ENCODE measurements around the gene C1orf116. TPM values are rescaled to one million over a fixed set of nuclear protein-coding genes. Genes with fewer than 3 reads are reported as not detected.
A peak's percentile ranks its signal among the peaks of the same experiment; 100 is the strongest.

C1orf116 gene
- 10 to 100 TPM in 3 of 4 donors, 1 to 10 TPM in 1; 9.8 to 32.1 (median 24.3) TPM for polyA plus RNA-seq
- long read RNA-seq, donor 1, result 0 reads
- long read RNA-seq, donor 2, full-length matches to known transcripts, result 7 of 7 reads
- long read RNA-seq, donor 2, partial matches to known transcripts, result 0 of 7 reads
- long read RNA-seq, donor 2, other reads (novel, unspliced or antisense), result 0 of 7 reads
- long read RNA-seq, donor 3, full-length matches to known transcripts, result 11 of 11 reads
- long read RNA-seq, donor 3, partial matches to known transcripts, result 0 of 11 reads
- long read RNA-seq, donor 3, other reads (novel, unspliced or antisense), result 0 of 11 reads
- long read RNA-seq, donor 4, result 0 reads
- long read RNA-seq, donor 5, full-length matches to known transcripts, result 1 of 1 reads
- long read RNA-seq, donor 5, partial matches to known transcripts, result 0 of 1 reads
- long read RNA-seq, donor 5, other reads (novel, unspliced or antisense), result 0 of 1 reads
- long read RNA-seq, donor 6, full-length matches to known transcripts, result 8 of 8 reads
- long read RNA-seq, donor 6, partial matches to known transcripts, result 0 of 8 reads
- long read RNA-seq, donor 6, other reads (novel, unspliced or antisense), result 0 of 8 reads
- long read RNA-seq, donor 7, result 0 reads
- long read RNA-seq, donor 8, result 0 reads
- long read RNA-seq, donor 9, full-length matches to known transcripts, result 2 of 2 reads
- long read RNA-seq, donor 9, partial matches to known transcripts, result 0 of 2 reads
- long read RNA-seq, donor 9, other reads (novel, unspliced or antisense), result 0 of 2 reads
- long read RNA-seq, donor 10, full-length matches to known transcripts, result 6 of 6 reads
- long read RNA-seq, donor 10, partial matches to known transcripts, result 0 of 6 reads
- long read RNA-seq, donor 10, other reads (novel, unspliced or antisense), result 0 of 6 reads

DNA sequence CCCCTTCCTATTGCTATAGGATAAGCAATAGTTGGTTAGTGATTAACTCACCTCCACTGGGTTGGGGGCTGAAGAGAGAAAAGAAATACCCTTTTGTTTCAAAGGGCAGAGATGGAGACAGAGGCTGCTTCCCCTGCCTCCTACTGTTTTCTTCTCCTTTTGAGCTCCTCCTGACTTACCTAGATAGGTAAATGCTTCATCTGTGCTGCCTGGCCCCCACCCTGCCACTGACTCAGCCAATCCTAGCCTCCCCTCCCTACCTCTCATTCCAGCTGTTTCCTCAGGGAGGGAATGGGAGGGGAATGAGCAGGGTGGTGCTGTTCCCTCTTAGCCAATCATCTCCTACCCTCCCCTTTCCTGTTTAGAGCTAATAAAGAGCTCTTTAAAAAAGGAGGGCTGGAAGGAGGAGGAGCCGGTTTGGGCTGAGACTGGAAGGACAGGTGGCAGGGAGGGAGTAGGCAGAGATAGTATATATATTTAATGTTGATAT lies at the start of gene C1orf116:
Gene C1orf116, minus strand, starts transcription at position 229 of the 490 bp plus-strand sequence. CDS start 5,158 bp downstream, outside the sequence.
- DNase-seq (peak; percentile 94 to 99), FAIRE-seq (no peak)
- peak within 1 kb of the TSS; percentile 94 to 98 (median 97) for H3K27ac ChIP-seq (ENCODE audit: low read depth in 1 of 3, low read length in 2 of 3)
- peaks cover 0 to 8% (median 0%) of the 10 kb centered on the region in 3 donors for H3K36me3 ChIP-seq (ENCODE audit: control insufficient read depth in 3 of 3, insufficient read depth in 2 of 3, low read depth in 1 of 3, low read length in 3 of 3)
- 4 to 6% (median 5%) methylated on average over 1 of the region's 1 CpG for WGBS, 3 donors
- no peaks in the 10 kb centered on the region for H3K9me3 ChIP-seq (ENCODE audit: control insufficient read depth in 2 of 2, insufficient read depth in 1 of 2, low read depth in 1 of 2, low read length in 1 of 2)
- no peaks in the 10 kb centered on the region for H3K27me3 ChIP-seq (ENCODE audit: control insufficient read depth in 3 of 3, insufficient read depth in 3 of 3, low read length in 3 of 3)
- peaks cover 0 to 29% (median 2%) of the 10 kb centered on the region in 3 donors for H3K4me1 ChIP-seq (ENCODE audit: control insufficient read depth in 3 of 3, insufficient read depth in 2 of 3, low read depth in 1 of 3, low read length in 2 of 3)
- peak within 1 kb of the TSS; percentile 20 to 81 (median 58) for H3K4me3 ChIP-seq (ENCODE audit: low read depth in 1 of 3, low read length in 3 of 3)

DNA sequence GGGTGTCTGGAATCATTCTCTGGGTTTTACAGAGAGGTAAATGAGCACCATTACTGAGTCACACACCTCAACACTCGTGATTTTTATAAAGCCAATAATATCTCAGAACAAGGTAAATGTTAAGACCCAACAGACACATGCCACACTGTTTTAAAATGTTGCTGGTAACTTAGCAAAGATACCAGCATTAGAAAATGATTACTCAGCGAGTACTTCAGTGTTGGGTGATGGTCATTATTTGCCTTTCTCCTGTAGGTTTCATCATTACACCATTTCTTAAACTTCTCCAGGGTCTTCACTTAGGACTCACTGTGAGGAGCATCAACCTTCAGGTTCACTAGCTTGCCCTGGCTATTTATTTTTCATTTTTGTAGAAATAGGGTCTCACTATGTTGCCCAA lies 49.2 kb upstream of the C1orf116 start:
- no peak for DNase-seq
- peaks cover 0 to 5% (median 2%) of the 10 kb centered on the region in 3 donors for H3K4me1 ChIP-seq (ENCODE audit: control insufficient read depth in 3 of 3, insufficient read depth in 2 of 3, low read depth in 1 of 3, low read length in 2 of 3)
- H3K27me3 ChIP-seq (ENCODE audit: control insufficient read depth in 3 of 3, insufficient read depth in 3 of 3, low read length in 3 of 3), result no peaks in the 10 kb centered on the region
- no peaks in the 10 kb centered on the region for H3K9me3 ChIP-seq (ENCODE audit: control insufficient read depth in 2 of 2, insufficient read depth in 1 of 2, low read depth in 1 of 2, low read length in 1 of 2)
- no peak for FAIRE-seq
- no peak overlapping the region for H3K27ac ChIP-seq (ENCODE audit: low read depth in 1 of 3, low read length in 2 of 3)
- no peak overlapping the region for H3K4me3 ChIP-seq (ENCODE audit: low read depth in 1 of 3, low read length in 3 of 3)
- WGBS, 3 donors, result 76 to 91% (median 79%) methylated on average over 2 of the region's 2 CpGs
- peaks cover 0 to 14% (median 10%) of the 10 kb centered on the region in 3 donors for H3K36me3 ChIP-seq (ENCODE audit: control insufficient read depth in 3 of 3, insufficient read depth in 2 of 3, low read depth in 1 of 3, low read length in 3 of 3)

- Histone ChIP-seq H3K4me3 (ENCODE audit: low read depth in 1 of 3, low read length in 3 of 3) (no peak overlapping the region), H3K4me1 (ENCODE audit: control insufficient read depth in 3 of 3, insufficient read depth in 2 of 3, low read depth in 1 of 3, low read length in 2 of 3) (peaks cover 0 to 5% (median 2%) of the 10 kb centered on the region in 3 donors), H3K27ac (ENCODE audit: low read depth in 1 of 3, low read length in 2 of 3) (no peak overlapping the region), H3K27me3 (ENCODE audit: control insufficient read depth in 3 of 3, insufficient read depth in 3 of 3, low read length in 3 of 3) (no peaks in the 10 kb centered on the region), H3K36me3 (ENCODE audit: control insufficient read depth in 3 of 3, insufficient read depth in 2 of 3, low read depth in 1 of 3, low read length in 3 of 3) (peaks cover 3 to 14% (median 10%) of the 10 kb centered on the region in 3 donors), H3K9me3 (ENCODE audit: control insufficient read depth in 2 of 2, insufficient read depth in 1 of 2, low read depth in 1 of 2, low read length in 1 of 2) (no peaks in the 10 kb centered on the region)
- FAIRE-seq (no peak), DNase-seq (peak in 1 of 2 donors; percentile 43)
- 22 to 47% (median 27%) methylated on average over 2 of the region's 2 CpGs for WGBS, 3 donors
Observed at GRCh38 chr1:207081088-207081487, 48.5 kb upstream of the C1orf116 start.

DNA sequence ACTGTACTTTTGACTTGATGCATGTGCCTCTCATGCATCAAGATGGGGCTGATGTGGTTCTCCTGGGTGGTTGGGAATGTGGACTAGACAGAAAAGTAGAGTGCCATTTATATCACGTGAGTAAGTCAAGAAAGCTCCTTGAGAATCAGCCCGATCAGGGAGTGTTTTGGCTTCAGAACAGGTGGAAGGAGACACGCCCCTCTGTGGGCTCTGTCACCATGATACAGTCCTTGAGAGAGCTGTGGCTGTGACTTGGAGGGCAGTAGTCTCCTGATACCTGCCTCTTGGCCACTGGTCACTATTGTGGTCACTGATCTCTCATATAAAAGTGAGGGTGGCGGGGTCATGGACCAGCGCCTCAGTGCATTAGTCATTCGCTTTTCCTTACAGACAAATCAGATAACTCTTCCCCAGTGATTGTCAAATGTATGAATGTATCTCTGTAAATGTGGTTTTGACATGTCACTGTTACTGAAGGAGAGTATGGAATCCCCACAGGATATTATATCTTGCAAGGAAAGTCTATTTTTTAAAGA lies 47.2 kb upstream of the C1orf116 start:
- Histone ChIP-seq H3K27ac (ENCODE audit: low read depth in 1 of 3, low read length in 2 of 3) (no peak overlapping the region), H3K4me3 (ENCODE audit: low read depth in 1 of 3, low read length in 3 of 3) (no peak overlapping the region), H3K4me1 (ENCODE audit: control insufficient read depth in 3 of 3, insufficient read depth in 2 of 3, low read depth in 1 of 3, low read length in 2 of 3) (peaks cover 0 to 5% (median 0%) of the 10 kb centered on the region in 3 donors), H3K9me3 (ENCODE audit: control insufficient read depth in 2 of 2, insufficient read depth in 1 of 2, low read depth in 1 of 2, low read length in 1 of 2) (no peaks in the 10 kb centered on the region), H3K27me3 (ENCODE audit: control insufficient read depth in 3 of 3, insufficient read depth in 3 of 3, low read length in 3 of 3) (no peaks in the 10 kb centered on the region), H3K36me3 (ENCODE audit: control insufficient read depth in 3 of 3, insufficient read depth in 2 of 3, low read depth in 1 of 3, low read length in 3 of 3) (peaks cover 3 to 14% (median 13%) of the 10 kb centered on the region in 3 donors)
- DNase-seq, result peak in 1 of 2 donors; percentile 40
- WGBS, 3 donors, result 61 to 76% (median 64%) methylated on average over 6 of the region's 6 CpGs
- no peak for FAIRE-seq

DNA sequence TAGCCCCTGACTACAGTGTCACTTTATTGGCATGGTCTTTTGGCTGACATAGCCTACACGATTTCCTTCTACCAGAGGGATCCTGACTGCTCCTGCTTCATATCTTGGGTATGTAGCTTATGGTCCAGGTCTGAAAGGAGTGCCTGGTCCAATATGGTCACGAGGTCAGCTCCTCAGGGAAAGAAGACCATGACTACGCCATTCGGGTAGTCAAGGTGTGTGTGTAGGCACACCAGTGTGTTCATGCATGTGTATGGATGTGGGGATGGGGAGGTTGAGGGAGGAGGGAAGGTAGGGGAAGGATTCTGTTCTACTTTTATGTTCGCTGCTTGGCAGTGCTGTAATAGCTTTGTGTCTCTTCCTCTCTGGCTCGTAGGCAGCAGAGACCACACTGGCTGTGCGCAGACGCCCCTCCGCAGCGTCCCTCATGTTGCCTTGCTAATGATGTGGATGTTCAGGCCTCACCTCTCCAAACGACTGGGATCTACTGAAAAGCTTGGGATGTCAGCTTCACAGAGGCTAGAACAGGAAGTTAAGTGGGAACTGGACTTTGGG lies 46.1 kb upstream of the C1orf116 start:
- Histone ChIP-seq H3K27ac (ENCODE audit: low read depth in 1 of 3, low read length in 2 of 3) (no peak overlapping the region), H3K4me3 (ENCODE audit: low read depth in 1 of 3, low read length in 3 of 3) (no peak overlapping the region), H3K27me3 (ENCODE audit: control insufficient read depth in 3 of 3, insufficient read depth in 3 of 3, low read length in 3 of 3) (no peaks in the 10 kb centered on the region), H3K36me3 (ENCODE audit: control insufficient read depth in 3 of 3, insufficient read depth in 2 of 3, low read depth in 1 of 3, low read length in 3 of 3) (peaks cover 3 to 16% (median 14%) of the 10 kb centered on the region in 3 donors), H3K4me1 (ENCODE audit: control insufficient read depth in 3 of 3, insufficient read depth in 2 of 3, low read depth in 1 of 3, low read length in 2 of 3) (peaks cover 0 to 5% (median 0%) of the 10 kb centered on the region in 3 donors), H3K9me3 (ENCODE audit: control insufficient read depth in 2 of 2, insufficient read depth in 1 of 2, low read depth in 1 of 2, low read length in 1 of 2) (no peaks in the 10 kb centered on the region)
- DNase-seq, result no peak
- WGBS, 3 donors, result 84 to 90% (median 86%) methylated on average over 10 to 11 of the region's 11 CpGs
- no peak for FAIRE-seq

- Histone ChIP-seq H3K4me1 (ENCODE audit: control insufficient read depth in 3 of 3, insufficient read depth in 2 of 3, low read depth in 1 of 3, low read length in 2 of 3) (peaks cover 0 to 5% (median 0%) of the 10 kb centered on the region in 3 donors), H3K36me3 (ENCODE audit: control insufficient read depth in 3 of 3, insufficient read depth in 2 of 3, low read depth in 1 of 3, low read length in 3 of 3) (peaks cover 6 to 20% (median 14%) of the 10 kb centered on the region in 3 donors), H3K9me3 (ENCODE audit: control insufficient read depth in 2 of 2, insufficient read depth in 1 of 2, low read depth in 1 of 2, low read length in 1 of 2) (no peaks in the 10 kb centered on the region), H3K27me3 (ENCODE audit: control insufficient read depth in 3 of 3, insufficient read depth in 3 of 3, low read length in 3 of 3) (no peaks in the 10 kb centered on the region), H3K4me3 (ENCODE audit: low read depth in 1 of 3, low read length in 3 of 3) (no peak overlapping the region), H3K27ac (ENCODE audit: low read depth in 1 of 3, low read length in 2 of 3) (peak overlapping the region in 1 of 3 donors; percentile 20)
- no peak for FAIRE-seq
- WGBS, 3 donors, result 34 to 45% (median 40%) methylated on average over 6 of the region's 6 CpGs
- peak; percentile 90 to 92 for DNase-seq
Observed at GRCh38 chr1:207077470-207078377, 45.2 kb upstream of the C1orf116 start.

DNA sequence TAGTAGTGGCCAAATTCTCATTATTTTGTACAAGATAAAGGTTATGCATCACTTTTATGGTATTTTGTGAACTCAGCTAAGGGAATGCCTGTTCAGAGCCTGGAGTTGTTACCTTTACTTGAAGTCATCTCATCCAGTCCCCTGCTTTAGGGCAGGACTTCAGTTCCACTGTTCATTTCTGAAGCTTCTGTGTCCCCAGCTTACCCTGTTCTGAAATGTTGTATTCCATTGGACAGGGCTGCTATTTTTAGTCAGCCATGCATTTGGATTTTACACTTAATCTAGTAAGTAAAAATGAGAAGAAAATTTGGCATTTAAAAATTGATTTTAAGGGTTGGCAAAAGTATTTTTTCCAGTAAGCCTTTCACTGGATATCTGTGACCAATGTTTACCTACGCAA lies 44.5 kb upstream of the C1orf116 start:
- Histone ChIP-seq H3K4me3 (ENCODE audit: low read depth in 1 of 3, low read length in 3 of 3) (no peak overlapping the region), H3K27ac (ENCODE audit: low read depth in 1 of 3, low read length in 2 of 3) (no peak overlapping the region), H3K27me3 (ENCODE audit: control insufficient read depth in 3 of 3, insufficient read depth in 3 of 3, low read length in 3 of 3) (no peaks in the 10 kb centered on the region), H3K4me1 (ENCODE audit: control insufficient read depth in 3 of 3, insufficient read depth in 2 of 3, low read depth in 1 of 3, low read length in 2 of 3) (peaks cover 0 to 5% (median 0%) of the 10 kb centered on the region in 3 donors), H3K36me3 (ENCODE audit: control insufficient read depth in 3 of 3, insufficient read depth in 2 of 3, low read depth in 1 of 3, low read length in 3 of 3) (peaks cover 6 to 27% (median 14%) of the 10 kb centered on the region in 3 donors), H3K9me3 (ENCODE audit: control insufficient read depth in 2 of 2, insufficient read depth in 1 of 2, low read depth in 1 of 2, low read length in 1 of 2) (no peaks in the 10 kb centered on the region)
- DNase-seq (no peak), FAIRE-seq (no peak)
- WGBS, 3 donors, result 89 to 97% (median 93%) methylated on average over 1 of the region's 1 CpG
